LHCN-M2 (cell line): ENCODE data around the gene INTS12. TPM values are rescaled to one million over a fixed set of nuclear protein-coding genes. Genes with fewer than 3 reads are reported as not detected.

ENCODE experiments used
- total RNA-seq: library from RNA; depleted of rRNA; stranded (reverse); fragments of >200 nt; gene quantifications from 2 replicates; pipeline ENCODE4 v1.2.3, GENCODE V29; 2014; rRNA removed

The INTS12 gene
- total RNA-seq, 1 experiment from 2014 or later = 23.9 TPM

Other genes with a start within 250 kb of the INTS12 start
- 95.8 and 135 TPM in 2 replicates for gene PPA2, start 234.6 kb downstream of the INTS12 start, total RNA-seq
- gene ARHGEF38, start 156.1 kb downstream of the INTS12 start, total RNA-seq = not detected in 2 replicates
- gene GSTCD, start 95 bp upstream of the INTS12 start, total RNA-seq = 18.6 and 25.8 TPM in 2 replicates
- not detected in 2 replicates for gene NPNT, start 186.8 kb upstream of the INTS12 start, total RNA-seq